Tibial artery (tissue), 4 donors: ENCODE results near the gene DLG2.
"Not testable (repeated sequence)": the region's sequence is repeated elsewhere in the genome, so short reads cannot be mapped to it uniquely, and the experiment has no call there.

Experiments
- DNase-seq, 2 donors: peaks; one replicate each; pipeline ENCODE4 v3.0.0-alpha.2; 2019
- H3K27ac ChIP-seq, 2 donors: fragments of 200-600 bp; sonication (generic) in 1 of 2; 1 replicate in 1 of 2; 2 replicates in 1 of 2; pipeline ENCODE4 v1.5.1; 2018 to 2019; ENCODE audit warnings: mild to moderate bottlenecking in 1 of 2
- H3K27me3 ChIP-seq, 2 donors: fragments of 200-600 bp; sonication (generic) in 1 of 2; one replicate each; pipeline versions ENCODE4 v1.5.1 to v1.6.0; 2016 to 2019
- H3K36me3 ChIP-seq, 3 donors: fragments of 200-600 bp; sonication (generic) in 2 of 3; one replicate each; pipeline ENCODE4 v1.5.1; 2016 to 2019; ENCODE audit warnings: mild to moderate bottlenecking in 2 of 3
- H3K4me1 ChIP-seq, 4 donors: fragments of 200-600 bp; sonication (generic) in 2 of 4; 1 replicate in 3 of 4; 2 replicates in 1 of 4; pipeline ENCODE4 v1.5.1; 2016 to 2019
- H3K4me3 ChIP-seq, 2 donors: fragments of 200-600 bp; sonication (generic) in 1 of 2; 1 replicate in 1 of 2; 2 replicates in 1 of 2; pipeline ENCODE4 v1.5.1; 2018 to 2019; ENCODE audit warnings: mild to moderate bottlenecking in 2 of 2
- H3K9me3 ChIP-seq, 3 donors: fragments of 200-600 bp; sonication (generic) in 1 of 3; one replicate each; pipeline ENCODE4 v1.5.1; 2016 to 2019
- intact Hi-C: fragments of 100-400 bp; cut with DNase I; formaldehyde crosslinking; loops from one replicate; pipeline ENCODE4 v1.15.0; 2023; ENCODE audit warnings: low total_unique reads
- TF ChIP-seq, protein P1 (sequence below), 2 experiments: fragments of 200-600 bp in 1 of 2; fragments of 450-650 bp in 1 of 2; IDR thresholded peaks; one replicate each; pipeline ENCODE4 v1.5.1; 2017 to 2019; ENCODE audit warnings: antibody characterized with exemption in 2 of 2, mild to moderate bottlenecking in 1 of 2, moderate library complexity in 1 of 2

DLG2 gene

DNA sequence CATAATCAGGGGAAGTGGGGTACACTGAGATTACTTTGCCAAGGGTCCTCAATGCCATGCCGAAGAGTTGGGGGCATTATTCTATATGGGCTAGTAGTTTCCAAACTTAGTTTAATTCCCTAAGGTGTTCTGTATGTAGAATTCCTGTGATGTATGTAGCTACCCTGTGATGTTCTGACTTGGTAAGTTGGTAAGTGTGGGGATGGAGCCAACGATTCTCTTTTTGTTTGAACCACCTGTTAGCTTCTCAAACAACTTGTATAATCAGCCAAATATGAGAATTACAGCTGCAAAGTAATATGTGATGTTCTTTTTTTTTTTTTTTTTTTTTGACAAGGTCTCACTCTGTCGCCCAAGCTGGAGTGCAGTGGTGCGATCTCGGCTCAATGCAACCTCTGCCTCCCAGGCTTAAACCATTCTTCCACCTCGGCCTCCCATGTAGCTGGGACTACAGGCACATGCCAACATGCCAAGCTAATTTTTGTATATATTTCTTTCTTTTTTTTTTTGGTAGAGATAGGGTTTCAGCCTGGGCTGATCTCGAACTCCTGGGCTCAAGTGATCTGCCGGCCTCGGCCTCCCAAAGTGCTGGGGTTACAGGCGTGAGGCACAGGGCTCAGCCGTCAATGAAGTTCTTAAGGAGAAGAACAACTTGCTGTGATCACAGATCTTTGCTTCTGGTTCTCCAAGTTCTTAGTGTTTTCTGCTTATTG is 2025.8 kb downstream of the DLG2 start:
- Histone ChIP-seq H3K27me3 (no peaks in the 10 kb centered on the region), H3K27ac (no peak overlapping the region), H3K4me1 (no peaks in the 10 kb centered on the region), H3K36me3 (no peaks in the 10 kb centered on the region), H3K4me3 (no peak overlapping the region), H3K9me3 (no peaks in the 10 kb centered on the region)
- intact Hi-C loops: no loop called here
- TF ChIP-seq, protein P1, sequence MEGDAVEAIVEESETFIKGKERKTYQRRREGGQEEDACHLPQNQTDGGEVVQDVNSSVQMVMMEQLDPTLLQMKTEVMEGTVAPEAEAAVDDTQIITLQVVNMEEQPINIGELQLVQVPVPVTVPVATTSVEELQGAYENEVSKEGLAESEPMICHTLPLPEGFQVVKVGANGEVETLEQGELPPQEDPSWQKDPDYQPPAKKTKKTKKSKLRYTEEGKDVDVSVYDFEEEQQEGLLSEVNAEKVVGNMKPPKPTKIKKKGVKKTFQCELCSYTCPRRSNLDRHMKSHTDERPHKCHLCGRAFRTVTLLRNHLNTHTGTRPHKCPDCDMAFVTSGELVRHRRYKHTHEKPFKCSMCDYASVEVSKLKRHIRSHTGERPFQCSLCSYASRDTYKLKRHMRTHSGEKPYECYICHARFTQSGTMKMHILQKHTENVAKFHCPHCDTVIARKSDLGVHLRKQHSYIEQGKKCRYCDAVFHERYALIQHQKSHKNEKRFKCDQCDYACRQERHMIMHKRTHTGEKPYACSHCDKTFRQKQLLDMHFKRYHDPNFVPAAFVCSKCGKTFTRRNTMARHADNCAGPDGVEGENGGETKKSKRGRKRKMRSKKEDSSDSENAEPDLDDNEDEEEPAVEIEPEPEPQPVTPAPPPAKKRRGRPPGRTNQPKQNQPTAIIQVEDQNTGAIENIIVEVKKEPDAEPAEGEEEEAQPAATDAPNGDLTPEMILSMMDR (IDR thresholded peaks at IDR 0.05): no peak
- no peak for DNase-seq

DNA sequence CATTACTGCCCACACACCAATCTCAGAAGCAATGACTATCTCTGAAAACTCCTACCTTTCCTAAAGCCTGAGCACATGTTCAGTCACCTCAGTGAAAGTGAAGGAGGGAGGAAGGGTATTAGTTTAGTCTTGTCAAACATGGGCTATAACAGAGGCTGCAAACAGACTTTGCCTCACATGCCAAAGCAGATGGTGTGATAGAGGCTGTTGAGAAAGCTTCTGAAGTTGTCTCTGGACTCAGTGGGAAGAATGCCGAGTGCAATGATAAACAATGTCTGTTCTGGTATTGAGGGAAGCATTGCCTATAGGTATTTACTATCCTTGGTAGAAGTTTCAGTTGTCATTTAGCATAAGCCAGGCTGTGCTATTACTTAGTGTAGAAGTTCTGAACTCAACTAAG is 2026.5 kb downstream of the DLG2 start:
- Histone ChIP-seq H3K27me3 (no peaks in the 10 kb centered on the region), H3K4me3 (no peak overlapping the region), H3K4me1 (no peaks in the 10 kb centered on the region), H3K36me3 (no peaks in the 10 kb centered on the region), H3K27ac (no peak overlapping the region), H3K9me3 (no peaks in the 10 kb centered on the region)
- intact Hi-C loops: no loop called here
- no peak for DNase-seq
- TF ChIP-seq, protein P1 (IDR thresholded peaks at IDR 0.05): no peak

DNA sequence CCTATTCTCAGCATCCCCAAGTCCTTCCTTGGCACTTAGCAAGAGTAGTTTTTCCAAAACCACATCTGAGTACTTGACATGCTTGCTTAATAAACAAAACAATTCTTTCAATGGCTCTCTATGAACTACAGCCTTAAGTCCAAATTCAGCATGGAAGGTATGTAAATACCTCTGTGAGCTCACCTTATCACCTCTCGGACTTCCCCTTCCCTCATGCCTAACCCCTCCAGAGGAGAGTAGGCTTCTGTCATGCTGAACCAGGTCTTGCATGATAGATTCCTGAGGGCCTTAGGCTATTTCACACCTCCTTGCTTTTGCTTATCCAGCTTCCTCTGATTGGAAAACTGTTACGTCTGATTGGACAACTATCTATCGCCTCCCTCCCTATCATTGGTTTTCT is 2028.1 kb downstream of the DLG2 start:
- Histone ChIP-seq H3K9me3 (no peaks in the 10 kb centered on the region), H3K27me3 (no peaks in the 10 kb centered on the region), H3K27ac (no peak overlapping the region), H3K36me3 (no peaks in the 10 kb centered on the region), H3K4me1 (no peaks in the 10 kb centered on the region), H3K4me3 (no peak overlapping the region)
- intact Hi-C loops: no loop called here
- TF ChIP-seq, protein P1 (IDR thresholded peaks at IDR 0.05): no peak
- DNase-seq: no peak

DNA sequence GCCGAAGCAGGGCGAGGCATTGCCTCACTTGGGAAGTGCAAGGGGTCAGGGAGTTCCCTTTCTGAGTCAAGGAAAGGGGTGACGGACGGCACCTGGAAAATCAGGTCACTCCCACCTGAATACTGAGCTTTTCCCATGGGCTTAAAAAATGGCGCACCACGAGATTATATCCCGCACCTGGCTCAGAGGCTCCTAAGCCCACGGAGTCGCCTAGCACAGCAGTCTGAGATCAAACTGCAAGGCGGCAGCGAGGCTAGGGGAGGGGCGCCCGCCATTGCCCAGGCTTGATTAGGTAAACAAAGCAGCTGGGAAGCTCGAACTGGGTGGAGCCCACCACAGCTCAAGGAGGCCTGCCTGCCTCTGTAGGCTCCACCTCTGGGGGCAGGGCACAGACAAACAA is 2039.3 kb downstream of the DLG2 start:
- H3K27ac ChIP-seq, H3K27me3 ChIP-seq, intact Hi-C loops, H3K4me1 ChIP-seq, H3K9me3 ChIP-seq, DNase-seq, H3K36me3 ChIP-seq, H3K4me3 ChIP-seq: not testable (repeated sequence)

DNA sequence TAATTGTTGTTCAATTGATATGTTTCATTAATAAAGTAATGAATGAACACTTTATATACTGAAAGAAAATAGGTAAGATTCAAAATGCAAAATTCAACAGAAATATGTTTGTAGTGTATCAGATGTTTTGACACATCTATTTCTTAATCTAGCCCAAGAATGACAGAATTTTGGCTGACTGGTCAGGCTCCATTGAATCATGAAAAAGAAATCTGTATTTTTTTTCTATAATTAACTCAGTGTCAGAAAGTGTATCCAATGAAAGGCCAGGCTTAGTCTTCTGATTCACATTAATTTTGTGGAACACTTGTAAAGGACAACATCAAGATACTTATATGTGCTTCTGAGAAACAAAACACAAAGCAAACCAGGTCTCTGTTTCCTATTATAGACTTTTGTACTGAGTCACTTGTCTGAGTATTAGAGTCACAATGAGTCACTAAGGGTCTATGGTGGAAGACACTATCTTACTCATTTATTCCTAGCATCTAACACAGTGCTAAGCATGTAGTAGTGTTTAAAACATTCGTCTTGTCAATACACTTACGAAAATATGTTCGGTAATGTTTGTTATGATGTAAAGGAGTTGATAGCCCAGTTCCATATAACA is 2043.3 kb downstream of the DLG2 start:
- intact Hi-C loops: no loop called here
- Histone ChIP-seq H3K4me3 (no peak overlapping the region), H3K9me3 (no peaks in the 10 kb centered on the region), H3K27ac (no peak overlapping the region), H3K36me3 (no peaks in the 10 kb centered on the region), H3K4me1 (no peaks in the 10 kb centered on the region), H3K27me3 (no peaks in the 10 kb centered on the region)
- DNase-seq: no peak
- TF ChIP-seq, protein P1 (IDR thresholded peaks at IDR 0.05): no peak

DNA sequence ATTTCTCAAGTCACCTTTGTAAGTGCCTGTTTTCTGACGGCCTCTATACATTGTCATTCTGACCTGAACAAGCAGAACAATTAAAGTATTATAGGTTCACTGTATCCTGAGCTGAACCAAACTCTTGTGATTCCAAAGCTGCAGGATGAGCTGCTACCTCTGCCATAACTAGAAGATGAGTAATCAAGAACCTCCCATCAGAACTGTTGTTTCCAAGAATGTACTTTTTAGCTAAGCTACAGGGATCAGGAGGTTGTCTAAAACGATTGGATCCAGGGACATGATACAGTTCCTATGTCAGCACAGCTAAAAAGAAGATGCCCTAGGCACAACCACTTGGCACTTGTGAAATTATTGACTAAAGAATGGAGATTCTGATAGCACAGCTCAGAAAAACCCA is 2052.6 kb downstream of the DLG2 start:
- intact Hi-C loops: no loop called here
- TF ChIP-seq, protein P1 (IDR thresholded peaks at IDR 0.05): no peak
- no peak for DNase-seq

More for the DNA sequence above, 2052.6 kb downstream of the DLG2 start:
- Histone ChIP-seq H3K4me3 (no peak overlapping the region), H3K9me3 (no peaks in the 10 kb centered on the region), H3K4me1 (no peaks in the 10 kb centered on the region), H3K36me3 (no peaks in the 10 kb centered on the region), H3K27ac (no peak overlapping the region), H3K27me3 (no peaks in the 10 kb centered on the region)
